HG02970 (cell line): ENCODE data around the gene TSPAN11.

Experiments
- ATAC-seq: cut with Tn5 transposase; IDR thresholded peaks from one replicate; pipeline ENCODE4 v1.9.1; 2021; ENCODE audit warnings: mild to moderate bottlenecking, moderate library complexity, moderate number of reproducible peaks; ENCODE audit not compliant: unreplicated experiment, low FRiP score

TSPAN11 gene

GRCh38 chr12:31033681-31034080 is 107.1 kb downstream of the TSPAN11 start:
- no peak for ATAC-seq

GRCh38 chr12:31034372-31034771 is 107.8 kb downstream of the TSPAN11 start:
- ATAC-seq, result no peak

- no peak for ATAC-seq
Measured at GRCh38 chr12:31035226-31035625, 108.7 kb downstream of the TSPAN11 start.

GRCh38 chr12:31035967-31036665 is 109.6 kb downstream of the TSPAN11 start:
- ATAC-seq, result no peak

- ATAC-seq, result no peak
Measured at GRCh38 chr12:31037028-31037427, 110.5 kb downstream of the TSPAN11 start.

- ATAC-seq, result no peak
Measured at GRCh38 chr12:31037931-31038330, 111.4 kb downstream of the TSPAN11 start.

- no peak for ATAC-seq
Measured at GRCh38 chr12:31041033-31041564, 114.6 kb downstream of the TSPAN11 start.
